Measurements from ENCODE around the gene TACC3. TPM values are rescaled to one million over a fixed set of nuclear protein-coding genes. Genes with fewer than 3 reads are reported as not detected.

Gene TACC3
- polyA plus RNA-seq, 1 of the 3 experiments (the other 2 are of a cell fraction), result 49.5 TPM

DNA sequence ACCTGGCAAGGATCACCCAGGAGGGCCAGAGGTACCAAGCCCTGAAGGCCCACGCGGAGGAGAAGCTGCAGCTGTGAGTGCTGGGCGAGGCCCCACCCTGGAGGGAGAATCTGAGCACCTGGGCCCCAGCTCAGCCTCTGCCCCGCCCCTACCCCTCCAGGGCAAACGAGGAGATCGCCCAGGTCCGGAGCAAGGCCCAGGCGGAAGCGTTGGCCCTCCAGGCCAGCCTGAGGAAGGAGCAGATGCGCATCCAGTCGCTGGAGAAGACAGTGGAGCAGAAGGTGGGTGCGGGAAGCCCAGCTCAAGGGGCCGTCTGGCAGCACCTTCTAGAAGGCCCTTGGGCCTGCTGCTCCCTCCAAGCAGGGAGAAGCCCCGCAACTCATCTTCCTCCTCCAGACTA is 23.2 kb downstream of the TACC3 start:
- Histone ChIP-seq H3K4me1 (ENCODE audit: control insufficient read depth in 1 of 2, insufficient read depth in 2 of 2, low read depth in 1 of 2, low read length in 1 of 2) (peaks cover 0 to 7% of the 10 kb centered on the region in 2 experiments; a peak in 1 of 4 replicates), H3K4me3 (ENCODE audit: low read depth in 2 of 2, low read length in 1 of 2) (no peak overlapping the region), H3K27ac (ENCODE audit: low read depth in 2 of 2, low read length in 1 of 2) (no peak overlapping the region), H3K9me3 (no peaks in the 10 kb centered on the region), H3K27me3 (ENCODE audit: insufficient read depth) (no peaks in the 10 kb centered on the region), H3K4me2 (no peak overlapping the region), H2AFZ (ENCODE audit: low read depth) (no peak overlapping the region), H3K36me3 (replicated peaks in 1 of 2; ENCODE audit: control insufficient read depth in 1 of 2, insufficient read depth in 2 of 2, low read length in 1 of 2) (peaks cover 11 to 23% of the 10 kb centered on the region in 2 experiments), H4K20me1 (ENCODE audit: insufficient read depth) (0 out of 2 replicates have a peak, but pooled peaks cover 3% of the 10 kb centered on the region), H3F3A (replicated peaks; ENCODE audit: insufficient read depth) (peaks cover 3% of the 10 kb centered on the region), H3K79me2 (ENCODE audit: insufficient read depth) (no peaks in the 10 kb centered on the region), H3K9ac (no peak overlapping the region), H3K9me2 (no peaks in the 10 kb centered on the region)
- TF ChIP-seq RFX5 (IDR thresholded peaks at IDR 0.05; ENCODE audit: low read length), result no peak
- POLR2A ChIA-PET, result no interaction called here
- DNase-seq, result no peak
- CTCF ChIA-PET, result interaction anchor here (0.7 to 5.1 kb wide), 19 partner anchors 10 to 170 kb away, joined by 3 to 44 read pairs (median 5); partner anchors contain the start of genes FGFR3, TACC3 and TMEM129
- 92% methylated on average over 13 of the region's 14 CpGs for WGBS (ENCODE audit: low lambda C conversion rate)

DNA sequence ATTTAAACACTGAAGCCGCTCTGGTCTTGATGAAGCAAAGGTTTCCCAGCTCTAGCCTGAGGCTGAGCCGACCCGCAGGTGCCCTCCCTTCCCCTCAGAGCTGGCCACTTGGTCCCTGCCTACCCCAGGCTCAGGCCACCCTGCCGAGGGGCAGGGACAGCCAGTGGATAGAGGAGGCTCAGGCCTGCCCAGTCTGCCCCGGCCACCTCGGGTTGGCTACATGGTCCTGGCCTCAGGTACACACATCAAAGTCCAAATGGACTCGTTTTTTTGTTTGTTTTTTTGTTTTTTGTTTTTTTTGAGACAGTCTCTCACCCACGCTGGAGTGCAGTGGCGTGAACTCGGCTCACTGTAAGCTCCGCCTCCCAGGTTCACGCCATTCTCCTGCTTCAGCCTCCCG is 23.8 kb downstream of the TACC3 start:
- Histone ChIP-seq H3K27ac (ENCODE audit: low read depth in 2 of 2, low read length in 1 of 2) (no peak overlapping the region), H3F3A (replicated peaks; ENCODE audit: insufficient read depth) (peaks cover 3% of the 10 kb centered on the region), H3K4me2 (no peak overlapping the region), H3K4me1 (ENCODE audit: control insufficient read depth in 1 of 2, insufficient read depth in 2 of 2, low read depth in 1 of 2, low read length in 1 of 2) (peaks cover 0 to 7% of the 10 kb centered on the region in 2 experiments; a peak in 1 of 4 replicates), H3K79me2 (ENCODE audit: insufficient read depth) (no peaks in the 10 kb centered on the region), H3K4me3 (ENCODE audit: low read depth in 2 of 2, low read length in 1 of 2) (no peak overlapping the region), H3K9me3 (no peaks in the 10 kb centered on the region), H2AFZ (ENCODE audit: low read depth) (no peak overlapping the region), H4K20me1 (ENCODE audit: insufficient read depth) (0 out of 2 replicates have a peak, but pooled peaks cover 3% of the 10 kb centered on the region), H3K27me3 (ENCODE audit: insufficient read depth) (no peaks in the 10 kb centered on the region), H3K36me3 (replicated peaks in 1 of 2; ENCODE audit: control insufficient read depth in 1 of 2, insufficient read depth in 2 of 2, low read length in 1 of 2) (peaks cover 11 to 19% of the 10 kb centered on the region in 2 experiments), H3K9ac (no peak overlapping the region), H3K9me2 (no peaks in the 10 kb centered on the region)
- no peak for DNase-seq
- ChIA-PET CTCF (interaction anchor here (0.6 to 5.1 kb wide), 26 partner anchors 8 to 418 kb away, joined by 3 to 44 read pairs (median 5); partner anchors contain the start of genes FGFR3, TACC3 and TMEM129), POLR2A (no interaction called here)
- WGBS (ENCODE audit: low lambda C conversion rate), result 94% methylated on average over 13 of the region's 13 CpGs
- TF ChIP-seq, protein P1, sequence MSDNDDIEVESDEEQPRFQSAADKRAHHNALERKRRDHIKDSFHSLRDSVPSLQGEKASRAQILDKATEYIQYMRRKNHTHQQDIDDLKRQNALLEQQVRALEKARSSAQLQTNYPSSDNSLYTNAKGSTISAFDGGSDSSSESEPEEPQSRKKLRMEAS (IDR thresholded peaks at IDR 0.05; ENCODE audit: low read depth), result no peak
- TF ChIP-seq, protein P2, sequence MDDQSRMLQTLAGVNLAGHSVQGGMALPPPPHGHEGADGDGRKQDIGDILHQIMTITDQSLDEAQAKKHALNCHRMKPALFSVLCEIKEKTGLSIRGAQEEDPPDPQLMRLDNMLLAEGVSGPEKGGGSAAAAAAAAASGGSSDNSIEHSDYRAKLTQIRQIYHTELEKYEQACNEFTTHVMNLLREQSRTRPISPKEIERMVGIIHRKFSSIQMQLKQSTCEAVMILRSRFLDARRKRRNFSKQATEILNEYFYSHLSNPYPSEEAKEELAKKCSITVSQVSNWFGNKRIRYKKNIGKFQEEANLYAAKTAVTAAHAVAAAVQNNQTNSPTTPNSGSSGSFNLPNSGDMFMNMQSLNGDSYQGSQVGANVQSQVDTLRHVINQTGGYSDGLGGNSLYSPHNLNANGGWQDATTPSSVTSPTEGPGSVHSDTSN (IDR thresholded peaks at IDR 0.05), result no peak
- no peak for TF ChIP-seq EP300 (IDR thresholded peaks at IDR 0.05; ENCODE audit: borderline replicate concordance in 1 of 2, low read depth in 1 of 2, low read length in 1 of 2)
- TF ChIP-seq YY1 (IDR thresholded peaks at IDR 0.05; ENCODE audit: low read depth), result no peak
- TF ChIP-seq GABPA (IDR thresholded peaks at IDR 0.05; ENCODE audit: low read depth), result no peak
- no peak for TF ChIP-seq FOXJ3 (CRISPR knock-in tag; IDR thresholded peaks at IDR 0.05)
- no peak for TF ChIP-seq TEAD4 (IDR thresholded peaks at IDR 0.05; ENCODE audit: borderline replicate concordance, insufficient read depth)
- TF ChIP-seq RAD21 (IDR thresholded peaks at IDR 0.05; ENCODE audit: low read length), result no peak
- no peak for TF ChIP-seq RCOR1 (IDR thresholded peaks at IDR 0.05; ENCODE audit: low read length)
- TF ChIP-seq SIN3A (IDR thresholded peaks at IDR 0.05; ENCODE audit: borderline replicate concordance, low read depth, low read length), result no peak

Data from SK-N-SH (cell line).